Caco-2 (cell line): ENCODE measurements around the gene LRRN3. TPM values are rescaled to one million over a fixed set of nuclear protein-coding genes. Genes with fewer than 3 reads are reported as not detected.

Source experiments
- BruUV-seq: library from RNA; stranded (reverse); fragments of 400-500 nt; replicated peaks from 2 replicates; lab custom pipeline; 2021; lab: Mats Ljungman, UMichigan
- CTCF ChIA-PET: fragments of 300-600 bp; sonication (Branson Sonifier 250); formaldehyde crosslinking; loops from one replicate; lab custom pipeline; 2022; ENCODE audit warnings: antibody characterized with exemption; lab: Charles Lee
- POLR2A ChIA-PET: fragments of 300-600 bp; sonication (Branson Sonifier 250); formaldehyde crosslinking; loops from one replicate; lab custom pipeline; 2022; ENCODE audit warnings: antibody characterized with exemption; lab: Charles Lee
- DNase-seq, 2 experiments: peaks; one replicate each; pipeline versions ENCODE4 v3.0.0 to v3.0.0-alpha.2; 2020 to 2022
- H3K27me3 ChIP-seq: replicated peaks from 2 replicates; pipeline ENCODE4 v1.6.0; 2011; ENCODE audit warnings: low read length; ENCODE audit not compliant: control insufficient read depth, insufficient read depth
- H3K36me3 ChIP-seq: 2 replicates; pipeline ENCODE4 v1.5.1; 2011; ENCODE audit warnings: low read length; ENCODE audit not compliant: control insufficient read depth, insufficient read depth
- H3K4me1 ChIP-seq: fragments of 250-450 bp; sonication (Bioruptor Pico); 2 replicates; pipeline ENCODE4 v1.5.1; 2020; ENCODE audit warnings: mild to moderate bottlenecking
- H3K4me3 ChIP-seq: 2 replicates; pipeline ENCODE4 v1.5.1; 2011; ENCODE audit warnings: low read depth, mild to moderate bottlenecking, control low read depth, low read length
- H3K9me3 ChIP-seq: fragments of 250-450 bp; sonication (Bioruptor Pico); 2 replicates; pipeline ENCODE4 v1.5.1; 2020; ENCODE audit warnings: mild to moderate bottlenecking, moderate library complexity
- H3K27ac Mint-ChIP-seq: one replicate; pipeline ENCODE4 v1.8.0; 2022; ENCODE audit warnings: mixed read lengths; ENCODE audit not compliant: unreplicated experiment
- H3K27me3 Mint-ChIP-seq: one replicate; pipeline ENCODE4 v1.8.0; 2022; ENCODE audit warnings: mixed read lengths; ENCODE audit not compliant: insufficient read depth, unreplicated experiment
- H3K36me3 Mint-ChIP-seq: one replicate; pipeline ENCODE4 v1.8.0; 2022; ENCODE audit warnings: mild to moderate bottlenecking, mixed read lengths; ENCODE audit not compliant: insufficient read depth, unreplicated experiment
- H3K4me1 Mint-ChIP-seq: one replicate; pipeline ENCODE4 v1.8.0; 2022; ENCODE audit warnings: low read depth, mixed read lengths; ENCODE audit not compliant: unreplicated experiment
- H3K4me3 Mint-ChIP-seq: one replicate; pipeline ENCODE4 v1.8.0; 2022; ENCODE audit warnings: mild to moderate bottlenecking, moderate library complexity, mixed read lengths; ENCODE audit not compliant: unreplicated experiment
- H3K9me3 Mint-ChIP-seq: one replicate; pipeline ENCODE4 v1.8.0; 2022; ENCODE audit warnings: mixed read lengths; ENCODE audit not compliant: unreplicated experiment
- CTCF ChIP-seq, 2 experiments: fragments of 200-600 bp in 1 of 2; IDR thresholded peaks; 1 replicate in 1 of 2; 2 replicates in 1 of 2; pipeline versions ENCODE4 v1.5.1 to v1.8.0; 2011 to 2022; ENCODE audit warnings: antibody characterized with exemption in 1 of 2, control low read depth in 1 of 2, inconsistent platforms in 1 of 2, low read depth in 1 of 2, low read length in 1 of 2, mild to moderate bottlenecking in 1 of 2, moderate library complexity in 1 of 2; ENCODE audit not compliant: insufficient read depth in 1 of 2, severe bottlenecking in 1 of 2, unreplicated experiment in 1 of 2
- intact Hi-C: fragments of 100-400 bp; cut with micrococcal nuclease; formaldehyde crosslinking; loops from one replicate; pipeline ENCODE4 v1.10.0; 2022; ENCODE audit not compliant: unreplicated experiment
- total RNA-seq: library from RNA; stranded (reverse); gene quantifications from 2 replicates; pipeline ENCODE4 v1.2.3, GENCODE V29; 2022

The LRRN3 gene
- total RNA-seq, 1 experiment from 2014 or later, result 0.68 TPM

GRCh38 chr7:111081546-111082267 is 9.2 kb upstream of the LRRN3 start:
- no peak overlapping the region for H3K4me3 Mint-ChIP-seq
- CTCF ChIA-PET, result no interaction called here
- H3K27ac Mint-ChIP-seq, result no peak overlapping the region
- H3K4me3 ChIP-seq, result no peak overlapping the region
- H3K9me3 Mint-ChIP-seq, result no peaks in the 10 kb centered on the region
- intact Hi-C loops, result no loop called here
- H3K36me3 ChIP-seq, result no peaks in the 10 kb centered on the region
- H3K4me1 ChIP-seq, result no peaks in the 10 kb centered on the region
- no peaks in the 10 kb centered on the region for H3K27me3 ChIP-seq
- no peaks in the 10 kb centered on the region for H3K36me3 Mint-ChIP-seq
- no peaks in the 10 kb centered on the region for H3K4me1 Mint-ChIP-seq
- no TSS peak for BruUV-seq
- POLR2A ChIA-PET, result no interaction called here
- H3K9me3 ChIP-seq, result no peaks in the 10 kb centered on the region
- DNase-seq, result no peak
- TF ChIP-seq CTCF (IDR thresholded peaks at IDR 0.05; ENCODE audit: insufficient read depth in 1 of 2, low read depth in 1 of 2, low read length in 1 of 2, severe bottlenecking in 1 of 2, unreplicated experiment in 1 of 2), result no peak
- H3K27me3 Mint-ChIP-seq, result no peaks in the 10 kb centered on the region

GRCh38 chr7:111082351-111082750 is 8.6 kb upstream of the LRRN3 start:
- ChIA-PET POLR2A (no interaction called here), CTCF (no interaction called here)
- H3K36me3 Mint-ChIP-seq, result no peaks in the 10 kb centered on the region
- H3K27ac Mint-ChIP-seq, result no peak overlapping the region
- H3K4me1 ChIP-seq, result no peaks in the 10 kb centered on the region
- no peaks in the 10 kb centered on the region for H3K36me3 ChIP-seq
- no peaks in the 10 kb centered on the region for H3K27me3 ChIP-seq
- no peaks in the 10 kb centered on the region for H3K9me3 ChIP-seq
- no peaks in the 10 kb centered on the region for H3K9me3 Mint-ChIP-seq
- H3K27me3 Mint-ChIP-seq, result no peaks in the 10 kb centered on the region
- DNase-seq, result no peak
- no peaks in the 10 kb centered on the region for H3K4me1 Mint-ChIP-seq
- H3K4me3 ChIP-seq, result no peak overlapping the region
- no TSS peak for BruUV-seq
- intact Hi-C loops, result no loop called here
- no peak for TF ChIP-seq CTCF (IDR thresholded peaks at IDR 0.05; ENCODE audit: insufficient read depth in 1 of 2, low read depth in 1 of 2, low read length in 1 of 2, severe bottlenecking in 1 of 2, unreplicated experiment in 1 of 2)
- no peak overlapping the region for H3K4me3 Mint-ChIP-seq

- ChIA-PET CTCF (no interaction called here), POLR2A (no interaction called here)
- Histone ChIP-seq H3K4me3 (no peak overlapping the region), H3K36me3 (no peaks in the 10 kb centered on the region), H3K9me3 (no peaks in the 10 kb centered on the region), H3K4me1 (no peaks in the 10 kb centered on the region), H3K27me3 (no peaks in the 10 kb centered on the region)
- Mint-ChIP-seq H3K27me3 (no peaks in the 10 kb centered on the region), H3K27ac (no peak overlapping the region), H3K36me3 (no peaks in the 10 kb centered on the region), H3K4me1 (no peaks in the 10 kb centered on the region), H3K9me3 (no peaks in the 10 kb centered on the region), H3K4me3 (no peak overlapping the region)
- no TSS peak for BruUV-seq
- no peak for DNase-seq
- intact Hi-C loops, result no loop called here
- TF ChIP-seq CTCF (IDR thresholded peaks at IDR 0.05; ENCODE audit: insufficient read depth in 1 of 2, low read depth in 1 of 2, low read length in 1 of 2, severe bottlenecking in 1 of 2, unreplicated experiment in 1 of 2), result no peak
Measured at GRCh38 chr7:111083413-111083812, 7.5 kb upstream of the LRRN3 start.
